IPS-18c (cell line): ENCODE results near the gene ACOX1.

Experiments used
- H3K4me3 ChIP-seq: 2 replicates; pipeline ENCODE4 v1.7.0; 2013; ENCODE audit warnings: low read depth, mild to moderate bottlenecking, low read length, moderate library complexity; ENCODE audit not compliant: insufficient read depth
- H3K9me3 ChIP-seq: one replicate; pipeline ENCODE4 v1.6.1; 2013; ENCODE audit warnings: mild to moderate bottlenecking, low read length, moderate library complexity; ENCODE audit not compliant: control insufficient read depth, insufficient read depth

Gene ACOX1

GRCh38 chr17:75922963-75923874, 55.7 kb downstream of the ACOX1 start:
- no peaks in the 10 kb centered on the region for H3K9me3 ChIP-seq
- no peak overlapping the region for H3K4me3 ChIP-seq

GRCh38 chr17:75922173-75922961, 56.6 kb downstream of the ACOX1 start:
- Histone ChIP-seq H3K9me3 (no peaks in the 10 kb centered on the region), H3K4me3 (no peak overlapping the region)

- Histone ChIP-seq H3K9me3 (no peaks in the 10 kb centered on the region), H3K4me3 (no peak overlapping the region)
These were observed 57.4 kb downstream of the ACOX1 start for GRCh38 chr17:75921596-75921995.

GRCh38 chr17:75920045-75920560, 58.9 kb downstream of the ACOX1 start:
- H3K9me3 ChIP-seq, result no peaks in the 10 kb centered on the region
- H3K4me3 ChIP-seq, result no peak overlapping the region

GRCh38 chr17:75919611-75920010, 59.4 kb downstream of the ACOX1 start:
- Histone ChIP-seq H3K4me3 (no peak overlapping the region), H3K9me3 (no peaks in the 10 kb centered on the region)

- no peaks in the 10 kb centered on the region for H3K9me3 ChIP-seq
- no peak overlapping the region for H3K4me3 ChIP-seq
These were observed 61.0 kb downstream of the ACOX1 start for GRCh38 chr17:75917917-75918445.

GRCh38 chr17:75917141-75917916, 61.6 kb downstream of the ACOX1 start:
- no peak overlapping the region for H3K4me3 ChIP-seq
- no peaks in the 10 kb centered on the region for H3K9me3 ChIP-seq

GRCh38 chr17:75915268-75915667, 63.7 kb downstream of the ACOX1 start:
- H3K4me3 ChIP-seq, result no peak overlapping the region
- H3K9me3 ChIP-seq, result no peaks in the 10 kb centered on the region

GRCh38 chr17:75914643-75915267, 64.2 kb downstream of the ACOX1 start:
- H3K4me3 ChIP-seq, result no peak overlapping the region
- H3K9me3 ChIP-seq, result no peaks in the 10 kb centered on the region

GRCh38 chr17:75913537-75914210, 65.3 kb downstream of the ACOX1 start:
- H3K9me3 ChIP-seq, result no peaks in the 10 kb centered on the region

GRCh38 chr17:75910699-75911098, 68.3 kb downstream of the ACOX1 start:
- H3K9me3 ChIP-seq, result no peaks in the 10 kb centered on the region
- no peak overlapping the region for H3K4me3 ChIP-seq

More at GRCh38 chr17:75913537-75914210, 65.3 kb downstream of the ACOX1 start:
- no peak overlapping the region for H3K4me3 ChIP-seq

- H3K4me3 ChIP-seq, result no peak overlapping the region
These were observed 69.1 kb downstream of the ACOX1 start for GRCh38 chr17:75909812-75910274.

GRCh38 chr17:75909051-75909811, 69.7 kb downstream of the ACOX1 start:
- no peaks in the 10 kb centered on the region for H3K9me3 ChIP-seq
- H3K4me3 ChIP-seq, result no peak overlapping the region

More at GRCh38 chr17:75909812-75910274, 69.1 kb downstream of the ACOX1 start:
- no peaks in the 10 kb centered on the region for H3K9me3 ChIP-seq

- Histone ChIP-seq H3K9me3 (no peaks in the 10 kb centered on the region), H3K4me3 (no peak overlapping the region)
These were observed 70.8 kb downstream of the ACOX1 start for GRCh38 chr17:75908201-75908600.

GRCh38 chr17:75906143-75906884, 72.7 kb downstream of the ACOX1 start:
- H3K9me3 ChIP-seq, result no peaks in the 10 kb centered on the region
- H3K4me3 ChIP-seq, result no peak overlapping the region
